Measurements from ENCODE around the gene TNS3.
"Not testable (repeated sequence)": the region's sequence is repeated elsewhere in the genome, so short reads cannot be mapped to it uniquely, and the experiment has no call there.

The TNS3 gene

DNA sequence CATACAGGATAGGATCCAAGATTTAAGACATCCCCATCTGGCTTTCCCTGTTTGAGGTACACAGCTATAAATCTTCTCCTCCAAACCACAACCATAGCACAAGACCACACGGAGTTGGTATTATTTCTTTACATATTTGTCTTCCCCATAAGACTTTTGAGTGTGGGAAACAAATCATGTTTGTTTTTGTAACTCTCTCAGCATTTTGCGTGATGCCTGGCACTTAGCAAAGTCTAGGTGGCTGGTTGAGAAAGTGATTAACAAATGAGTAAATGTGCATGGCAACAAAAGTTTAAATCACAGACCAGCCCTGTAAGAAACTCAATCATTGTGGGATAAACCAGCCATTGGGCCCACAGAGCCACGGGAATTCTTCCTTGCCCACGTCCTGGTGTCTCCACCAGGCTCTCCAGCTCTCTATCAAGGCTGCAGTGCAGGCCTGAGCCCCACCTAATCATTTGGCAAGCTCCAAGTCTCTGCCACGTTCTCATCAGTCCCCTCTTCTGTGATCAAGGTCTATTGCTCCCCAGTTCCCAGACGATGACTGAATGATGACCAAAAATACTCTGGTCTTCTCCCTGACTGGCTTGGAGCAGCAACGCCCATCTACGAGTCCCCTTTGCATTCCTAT, 317.8 kb downstream of the TNS3 start:
- no peak for DNase-seq

GRCh38 chr7:47262881-47263280, 319.0 kb downstream of the TNS3 start:
- DNase-seq: no peak

DNA sequence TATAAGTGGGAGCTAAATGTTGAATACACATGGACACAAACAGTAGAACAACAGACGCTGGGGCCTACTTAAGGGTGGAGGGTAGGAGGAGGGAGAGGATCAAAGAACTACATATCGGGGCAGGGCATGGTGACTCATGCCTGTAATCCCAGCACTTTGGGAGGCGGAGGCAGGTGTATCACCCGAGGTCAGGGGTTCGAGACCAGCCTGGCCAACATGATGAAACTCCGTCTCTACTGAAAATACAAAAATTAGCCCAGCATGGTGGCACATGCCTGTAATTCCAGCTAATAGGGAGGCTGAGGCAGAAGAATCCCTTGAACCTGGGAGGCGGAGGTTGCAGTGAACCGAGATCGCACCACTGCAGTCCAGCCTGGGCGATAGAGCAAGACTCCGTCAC, 319.8 kb downstream of the TNS3 start:
- not testable (repeated sequence) for DNase-seq

- DNase-seq: no peak
Observed at GRCh38 chr7:47260270-47260669, 321.6 kb downstream of the TNS3 start.

GRCh38 chr7:47259682-47260081, 322.2 kb downstream of the TNS3 start:
- DNase-seq: no peak

- DNase-seq: no peak
Observed at GRCh38 chr7:47258798-47259197, 323.1 kb downstream of the TNS3 start.

- no peak for DNase-seq
Observed at GRCh38 chr7:47256016-47256415, 325.9 kb downstream of the TNS3 start.

DNA sequence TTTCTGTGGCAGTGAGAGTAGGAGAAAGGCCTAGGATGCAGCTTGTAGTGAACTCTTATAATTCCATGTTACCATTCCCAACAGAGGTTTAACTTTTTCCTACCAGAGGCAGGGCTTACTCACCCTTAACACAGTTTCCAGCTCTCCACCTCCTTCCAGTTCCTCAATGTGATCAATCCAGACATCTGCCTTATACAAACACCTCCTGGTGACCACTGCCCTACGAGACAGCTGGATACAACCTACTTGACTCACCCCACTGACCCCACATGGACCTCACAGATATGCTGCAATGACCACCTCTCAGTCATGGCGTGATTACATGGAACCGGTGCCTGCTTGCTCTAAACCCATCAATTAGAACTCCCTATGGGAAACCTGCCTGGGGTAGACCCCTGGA, 326.5 kb downstream of the TNS3 start:
- no peak for DNase-seq

DNA sequence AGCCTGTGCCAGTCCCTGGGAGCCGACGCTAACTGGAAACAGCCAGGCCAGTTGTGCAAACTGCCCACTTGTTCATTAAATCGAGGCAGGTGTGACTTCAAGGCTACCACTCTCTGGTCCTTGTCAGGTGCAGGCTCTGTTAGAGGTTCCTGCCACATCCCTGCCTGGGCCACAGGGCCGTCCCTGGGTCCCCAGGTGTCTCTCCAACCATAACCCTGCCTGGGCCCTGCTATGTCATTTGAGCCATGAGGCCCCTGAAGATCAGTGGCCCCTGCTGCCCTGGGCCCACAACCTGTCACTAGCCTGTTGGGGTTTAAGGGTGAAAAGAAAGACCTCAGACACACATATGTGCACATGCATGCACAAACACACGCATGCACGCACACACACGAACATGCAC, 326.9 kb downstream of the TNS3 start:
- no peak for DNase-seq

GRCh38 chr7:47254081-47254977, 327.6 kb downstream of the TNS3 start:
- DNase-seq: peak; percentile 15

- peak; percentile 36 for DNase-seq
Observed at GRCh38 chr7:47253650-47254080, 328.2 kb downstream of the TNS3 start.

DNA sequence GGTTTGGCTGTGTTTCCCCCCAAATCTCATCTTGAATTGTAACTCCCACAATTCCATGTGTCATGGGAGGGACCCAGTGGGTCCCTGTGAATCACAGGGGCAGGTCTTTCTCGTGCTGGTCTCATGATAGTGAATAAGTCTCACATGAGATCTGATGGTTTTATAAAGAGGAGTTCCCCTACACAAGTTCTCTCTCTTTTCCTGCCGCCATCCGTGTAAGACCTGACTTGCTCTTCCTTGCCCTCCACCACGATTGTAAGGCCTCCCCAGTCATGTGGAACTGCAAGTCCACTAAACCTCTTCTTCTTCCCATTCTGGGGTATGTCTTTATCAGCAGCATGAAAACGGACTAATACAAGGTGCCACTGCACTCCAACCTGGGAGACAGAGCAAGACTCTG, 329.2 kb downstream of the TNS3 start:
- no peak for DNase-seq

- DNase-seq: no peak
Observed at GRCh38 chr7:47249361-47249760, 332.6 kb downstream of the TNS3 start.

GRCh38 chr7:47248797-47249196, 333.1 kb downstream of the TNS3 start:
- DNase-seq: no peak

- DNase-seq: no peak
Observed at GRCh38 chr7:47247132-47247531, 334.8 kb downstream of the TNS3 start.

- DNase-seq: no peak
Observed at GRCh38 chr7:47244692-47245091, 337.2 kb downstream of the TNS3 start.

DNA sequence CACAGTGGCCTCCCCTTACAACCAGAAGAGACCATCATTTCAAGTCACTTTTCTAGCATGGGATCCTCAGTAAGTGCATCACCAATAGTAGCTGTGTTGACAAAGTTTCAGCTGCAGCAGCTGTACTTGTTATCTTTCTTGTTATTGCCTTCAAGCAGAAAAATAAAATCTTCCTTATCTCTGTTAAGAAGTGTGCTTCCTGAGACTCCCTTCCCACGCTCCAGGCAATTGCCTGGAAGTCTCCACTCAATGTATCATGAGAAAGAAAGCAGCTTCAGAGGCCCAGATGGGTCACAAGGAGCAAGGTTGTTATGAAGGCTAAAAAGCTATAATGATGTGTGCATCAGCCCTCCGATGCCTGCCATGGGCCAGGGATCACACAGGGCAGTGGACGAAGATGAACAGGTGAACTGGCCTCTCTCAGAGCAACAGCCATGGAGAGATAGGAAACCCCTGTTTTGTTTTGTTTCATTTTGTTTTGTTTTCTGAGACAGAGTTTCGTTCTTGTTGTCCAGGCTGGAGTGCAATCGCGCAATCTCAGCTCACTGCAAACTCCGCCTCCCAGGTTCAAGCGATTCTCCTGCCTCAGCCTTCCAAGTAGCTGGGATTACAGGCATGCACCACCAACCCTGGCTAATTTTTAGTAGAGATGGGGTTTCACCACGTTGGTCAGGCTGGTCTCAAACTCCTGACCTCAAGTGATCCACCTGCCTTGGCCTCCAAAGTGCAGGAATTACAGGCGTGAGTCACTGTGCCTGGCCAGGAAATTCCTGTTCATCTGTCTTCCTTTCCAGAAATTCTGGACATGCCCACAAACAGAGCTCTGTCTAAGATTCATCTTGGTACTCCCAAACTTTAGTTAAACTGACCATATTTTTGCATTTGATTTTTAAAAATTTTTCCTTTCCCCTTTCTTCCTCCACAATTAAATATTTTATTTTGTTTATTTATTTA, 340.5 kb downstream of the TNS3 start:
- DNase-seq: no peak

DNA sequence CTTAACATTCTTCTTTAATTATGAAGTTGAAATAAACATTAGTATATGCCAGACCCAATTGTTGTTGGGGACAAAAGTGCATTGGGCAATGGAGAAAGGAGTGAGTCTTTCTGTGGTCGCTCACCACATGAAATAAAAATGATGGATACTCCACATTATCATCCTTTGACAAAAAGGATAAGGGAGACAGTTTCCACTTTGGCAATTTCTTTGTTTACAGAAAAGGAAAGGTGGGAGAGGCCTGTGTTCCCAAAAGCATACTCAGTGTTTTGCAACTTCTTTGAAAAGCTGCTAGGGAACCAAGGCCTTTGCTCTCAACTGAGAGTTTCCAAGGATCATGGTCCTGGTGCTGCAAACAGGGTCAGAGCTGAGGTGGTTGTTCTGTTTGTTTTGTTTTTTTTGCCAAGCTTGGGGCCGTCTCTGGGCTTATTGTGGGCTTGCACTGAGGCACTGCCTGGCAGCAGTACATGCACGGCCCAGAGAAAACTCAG, 341.9 kb downstream of the TNS3 start:
- DNase-seq: no peak

GRCh38 chr7:47239034-47239433, 342.9 kb downstream of the TNS3 start:
- DNase-seq: no peak

GRCh38 chr7:47236480-47237129, 345.3 kb downstream of the TNS3 start:
- DNase-seq: no peak

GRCh38 chr7:47233996-47234395, 347.9 kb downstream of the TNS3 start:
- DNase-seq: no peak

DNA sequence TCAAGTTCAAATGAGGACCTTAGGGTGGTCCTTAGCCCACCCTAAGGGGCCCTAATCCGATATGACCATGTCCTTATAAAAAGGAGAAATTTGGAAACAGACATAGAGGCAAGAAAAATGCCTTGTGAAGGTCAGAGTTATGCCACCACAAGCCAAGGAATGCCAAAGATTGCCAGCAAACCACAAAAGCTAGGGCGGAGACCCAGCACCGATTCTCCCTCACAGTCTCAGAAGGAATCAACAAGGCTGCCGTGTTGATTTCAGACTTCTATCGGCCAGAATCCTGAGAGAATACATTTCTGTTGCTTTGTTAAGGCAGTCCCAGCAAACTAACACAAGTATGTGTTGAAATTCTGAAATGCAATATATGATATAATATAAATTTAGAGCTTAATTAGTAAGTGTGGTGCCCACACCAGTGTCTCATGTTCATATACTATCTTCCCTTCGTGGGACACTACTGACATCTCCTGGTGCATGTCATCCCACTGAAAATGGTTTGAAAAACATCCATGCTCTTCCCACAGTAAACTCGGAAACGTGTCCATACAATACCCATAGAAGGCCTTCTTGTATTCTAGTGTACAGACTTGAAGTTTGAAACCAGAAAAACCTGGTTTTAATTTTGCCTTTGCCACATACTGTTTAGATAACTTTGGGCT, 349.0 kb downstream of the TNS3 start:
- no peak for DNase-seq
